ENCODE data around the gene HIBCH.
"Not testable (repeated sequence)": the region's sequence is repeated elsewhere in the genome, so short reads cannot be mapped to it uniquely, and the experiment has no call there.

Gene HIBCH

DNA sequence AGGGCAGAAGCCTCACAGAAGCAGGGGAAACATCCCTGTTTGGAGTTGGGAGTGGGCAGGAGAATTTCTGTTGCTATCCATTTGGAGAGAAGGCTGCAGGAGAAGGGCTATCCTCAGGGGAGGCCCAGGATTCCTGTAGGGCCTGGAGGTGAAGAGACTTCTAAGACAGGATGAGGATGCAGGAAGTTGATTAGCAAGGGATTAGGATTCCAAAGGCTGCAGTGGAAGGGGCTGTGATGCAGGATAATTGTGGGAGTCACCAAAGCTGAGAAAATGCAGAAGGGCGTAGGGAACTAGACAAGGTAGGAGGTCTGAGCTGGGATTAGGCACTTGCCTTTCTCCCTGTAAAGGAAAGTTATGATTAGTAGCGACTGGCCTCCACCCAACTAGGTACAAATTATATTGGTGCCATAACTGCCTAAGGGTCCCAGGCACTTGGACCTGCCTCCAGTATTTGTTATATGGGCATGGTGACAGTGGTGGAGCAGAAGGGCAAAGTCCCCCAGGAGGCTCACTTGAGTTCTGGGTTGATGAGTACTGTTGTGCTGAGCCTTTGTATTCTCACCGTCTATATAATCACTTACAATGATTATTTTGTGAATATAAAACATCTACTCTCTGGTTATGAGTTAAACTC is 160.7 kb downstream of the HIBCH start:
- no peak for DNase-seq (ENCODE audit: low read depth in 1 of 2, low spot score in 1 of 2)
- Histone ChIP-seq H3K27ac (replicated peaks) (no peak overlapping the region), H3K4me3 (replicated peaks; ENCODE audit: insufficient read depth, low read length) (no peak overlapping the region)

DNA sequence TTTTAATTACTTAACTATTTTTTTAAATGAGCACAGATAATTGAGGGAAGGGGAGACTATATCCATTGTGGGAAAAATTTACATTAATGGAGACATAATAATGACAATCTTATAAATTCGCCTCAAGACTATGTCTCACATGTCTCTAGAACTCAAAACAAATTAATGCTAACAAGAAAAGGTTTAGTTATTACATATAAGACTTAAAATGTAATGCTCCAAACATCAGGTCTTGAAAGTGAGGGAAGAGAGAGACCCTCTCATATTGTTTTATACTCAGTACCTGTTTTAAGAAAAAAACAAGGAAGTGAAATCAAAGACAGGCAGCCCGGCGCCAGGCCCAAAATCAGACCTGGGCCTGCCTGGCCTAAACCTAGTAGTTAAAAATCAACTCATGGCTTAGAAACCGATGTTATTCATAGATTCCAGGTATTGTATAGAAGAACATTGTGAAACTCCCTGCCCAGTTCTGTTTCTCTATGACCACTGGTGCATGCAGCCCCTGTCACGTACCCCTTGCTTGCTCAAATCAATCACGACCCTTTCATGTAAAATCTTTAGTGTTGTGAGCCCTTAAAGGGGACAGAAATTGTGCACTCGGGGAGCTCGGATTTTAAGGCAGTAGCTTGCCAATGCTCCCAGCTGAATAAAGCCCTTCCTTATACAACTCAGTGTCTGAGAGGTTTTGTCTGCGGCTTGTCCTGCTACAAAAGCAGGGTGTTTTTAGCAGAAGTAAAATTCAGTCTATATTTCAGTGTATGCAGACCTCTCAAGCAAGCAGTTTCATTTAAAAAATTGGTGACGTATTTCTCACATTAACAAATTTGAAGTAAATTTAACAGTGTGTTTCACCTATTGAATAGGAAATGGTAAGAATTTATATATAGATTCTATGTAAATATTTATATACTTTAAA is 161.8 kb downstream of the HIBCH start:
- not testable (repeated sequence) for DNase-seq (ENCODE audit: low read depth in 1 of 2, low spot score in 1 of 2); H3K27ac ChIP-seq (replicated peaks); H3K4me3 ChIP-seq (replicated peaks; ENCODE audit: insufficient read depth, low read length); H3K27me3 ChIP-seq (ENCODE audit: insufficient read depth, poor library complexity, severe bottlenecking)

More for the DNA sequence above, 160.7 kb downstream of the HIBCH start:
- TF ChIP-seq GABPA (IDR thresholded peaks at IDR 0.05; ENCODE audit: low read depth), result no peak
- TF ChIP-seq, protein P1, sequence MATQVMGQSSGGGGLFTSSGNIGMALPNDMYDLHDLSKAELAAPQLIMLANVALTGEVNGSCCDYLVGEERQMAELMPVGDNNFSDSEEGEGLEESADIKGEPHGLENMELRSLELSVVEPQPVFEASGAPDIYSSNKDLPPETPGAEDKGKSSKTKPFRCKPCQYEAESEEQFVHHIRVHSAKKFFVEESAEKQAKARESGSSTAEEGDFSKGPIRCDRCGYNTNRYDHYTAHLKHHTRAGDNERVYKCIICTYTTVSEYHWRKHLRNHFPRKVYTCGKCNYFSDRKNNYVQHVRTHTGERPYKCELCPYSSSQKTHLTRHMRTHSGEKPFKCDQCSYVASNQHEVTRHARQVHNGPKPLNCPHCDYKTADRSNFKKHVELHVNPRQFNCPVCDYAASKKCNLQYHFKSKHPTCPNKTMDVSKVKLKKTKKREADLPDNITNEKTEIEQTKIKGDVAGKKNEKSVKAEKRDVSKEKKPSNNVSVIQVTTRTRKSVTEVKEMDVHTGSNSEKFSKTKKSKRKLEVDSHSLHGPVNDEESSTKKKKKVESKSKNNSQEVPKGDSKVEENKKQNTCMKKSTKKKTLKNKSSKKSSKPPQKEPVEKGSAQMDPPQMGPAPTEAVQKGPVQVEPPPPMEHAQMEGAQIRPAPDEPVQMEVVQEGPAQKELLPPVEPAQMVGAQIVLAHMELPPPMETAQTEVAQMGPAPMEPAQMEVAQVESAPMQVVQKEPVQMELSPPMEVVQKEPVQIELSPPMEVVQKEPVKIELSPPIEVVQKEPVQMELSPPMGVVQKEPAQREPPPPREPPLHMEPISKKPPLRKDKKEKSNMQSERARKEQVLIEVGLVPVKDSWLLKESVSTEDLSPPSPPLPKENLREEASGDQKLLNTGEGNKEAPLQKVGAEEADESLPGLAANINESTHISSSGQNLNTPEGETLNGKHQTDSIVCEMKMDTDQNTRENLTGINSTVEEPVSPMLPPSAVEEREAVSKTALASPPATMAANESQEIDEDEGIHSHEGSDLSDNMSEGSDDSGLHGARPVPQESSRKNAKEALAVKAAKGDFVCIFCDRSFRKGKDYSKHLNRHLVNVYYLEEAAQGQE (IDR thresholded peaks at IDR 0.05; ENCODE audit: insufficient replicate concordance, low read depth), result no peak
- TF ChIP-seq POLR2AphosphoS5 (IDR thresholded peaks at IDR 0.05; ENCODE audit: low read depth), result no peak
- TF ChIP-seq SPI1 (IDR thresholded peaks at IDR 0.05; ENCODE audit: borderline replicate concordance, low read depth), result no peak
- TF ChIP-seq CTCF (IDR thresholded peaks at IDR 0.05; ENCODE audit: insufficient read depth, low read length), result no peak
- no peaks in the 10 kb centered on the region for H3K27me3 ChIP-seq (ENCODE audit: insufficient read depth, poor library complexity, severe bottlenecking)

- H3K27ac ChIP-seq (replicated peaks), result no peak overlapping the region
- H3K4me3 ChIP-seq (replicated peaks; ENCODE audit: insufficient read depth, low read length), result no peak overlapping the region
- H3K27me3 ChIP-seq (ENCODE audit: insufficient read depth, poor library complexity, severe bottlenecking), result no peaks in the 10 kb centered on the region
- no peak for DNase-seq (ENCODE audit: low read depth in 1 of 2, low spot score in 1 of 2)
- no peak for TF ChIP-seq SPI1 (IDR thresholded peaks at IDR 0.05; ENCODE audit: borderline replicate concordance, low read depth)
- TF ChIP-seq POLR2AphosphoS5 (IDR thresholded peaks at IDR 0.05; ENCODE audit: low read depth), result no peak
- TF ChIP-seq GABPA (IDR thresholded peaks at IDR 0.05; ENCODE audit: low read depth), result no peak
- no peak for TF ChIP-seq CTCF (IDR thresholded peaks at IDR 0.05; ENCODE audit: insufficient read depth, low read length)
- TF ChIP-seq, protein P1 (IDR thresholded peaks at IDR 0.05; ENCODE audit: insufficient replicate concordance, low read depth), result no peak
Measured at GRCh38 chr2:190156530-190157212, 163.0 kb downstream of the HIBCH start.

All from HL-60 (cell line).